ENCODE results near the gene PHC3. TPM values are rescaled to one million over a fixed set of nuclear protein-coding genes. Genes with fewer than 3 reads are reported as not detected.

PHC3 gene
- polyA plus RNA-seq, 1 donor from 2014 or later: 18.6 TPM

DNA sequence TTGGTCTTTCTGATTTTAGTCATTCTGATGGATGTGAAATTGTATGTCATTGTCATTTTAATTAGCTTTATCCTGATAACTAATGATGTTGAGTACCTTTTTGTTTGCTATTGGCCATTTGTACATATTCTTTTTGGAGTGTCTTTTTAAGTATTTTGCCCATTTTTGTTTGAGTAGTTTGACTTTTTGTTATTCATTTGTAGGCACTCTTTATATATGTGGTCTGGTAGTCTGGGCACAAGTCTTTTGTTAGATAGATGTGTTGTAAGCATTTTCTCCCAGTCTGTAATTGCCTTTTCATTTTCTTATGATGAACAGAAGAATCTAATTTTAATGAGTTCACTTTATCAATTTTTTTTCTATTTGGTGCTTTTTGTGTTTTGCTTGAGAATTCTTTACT is 129.1 kb downstream of the PHC3 start:
- Histone ChIP-seq H3K4me2 (ENCODE audit: low read length) (no peak overlapping the region), H3K9me3 (ENCODE audit: low read length) (no peaks in the 10 kb centered on the region), H3K9ac (ENCODE audit: low read length) (no peak overlapping the region), H3K9me2 (ENCODE audit: insufficient read depth, low read length) (no peaks in the 10 kb centered on the region), H3K27me3 (ENCODE audit: insufficient read depth, low read depth, low read length) (no peaks in the 10 kb centered on the region), H4K20me1 (ENCODE audit: insufficient read depth) (no peaks in the 10 kb centered on the region), H3K27ac (ENCODE audit: low read length) (no peak overlapping the region), H2AFZ (ENCODE audit: low read depth, low read length) (no peak overlapping the region), H3K4me3 (ENCODE audit: low read length) (no peak overlapping the region), H3K79me2 (replicated peaks; ENCODE audit: insufficient read depth, low read length) (no peaks in the 10 kb centered on the region), H3K36me3 (ENCODE audit: insufficient read depth, low read length) (no peaks in the 10 kb centered on the region), H3F3A (ENCODE audit: insufficient read depth, low read length, poor library complexity, severe bottlenecking) (no peaks in the 10 kb centered on the region)
- TF ChIP-seq EZH2 (IDR thresholded peaks at IDR 0.05; ENCODE audit: borderline replicate concordance, insufficient read depth, low read length, poor library complexity, severe bottlenecking) (no peak), EP300 (conservative IDR thresholded peaks at IDR 0.05; ENCODE audit: poor library complexity, severe bottlenecking) (no peak), MXI1 (conservative IDR thresholded peaks at IDR 0.05; ENCODE audit: poor library complexity, severe bottlenecking) (no peak), SMC3 (conservative IDR thresholded peaks at IDR 0.05; ENCODE audit: poor library complexity) (no peak), CTCF (IDR thresholded peaks at IDR 0.05; ENCODE audit: poor library complexity, severe bottlenecking) (no peak), POLR2AphosphoS5 (IDR thresholded peaks at IDR 0.05) (no peak), RAD21 (conservative IDR thresholded peaks at IDR 0.05) (no peak), TAF1 (IDR thresholded peaks at IDR 0.05; ENCODE audit: low read depth) (no peak)
- TF ChIP-seq, protein P1, sequence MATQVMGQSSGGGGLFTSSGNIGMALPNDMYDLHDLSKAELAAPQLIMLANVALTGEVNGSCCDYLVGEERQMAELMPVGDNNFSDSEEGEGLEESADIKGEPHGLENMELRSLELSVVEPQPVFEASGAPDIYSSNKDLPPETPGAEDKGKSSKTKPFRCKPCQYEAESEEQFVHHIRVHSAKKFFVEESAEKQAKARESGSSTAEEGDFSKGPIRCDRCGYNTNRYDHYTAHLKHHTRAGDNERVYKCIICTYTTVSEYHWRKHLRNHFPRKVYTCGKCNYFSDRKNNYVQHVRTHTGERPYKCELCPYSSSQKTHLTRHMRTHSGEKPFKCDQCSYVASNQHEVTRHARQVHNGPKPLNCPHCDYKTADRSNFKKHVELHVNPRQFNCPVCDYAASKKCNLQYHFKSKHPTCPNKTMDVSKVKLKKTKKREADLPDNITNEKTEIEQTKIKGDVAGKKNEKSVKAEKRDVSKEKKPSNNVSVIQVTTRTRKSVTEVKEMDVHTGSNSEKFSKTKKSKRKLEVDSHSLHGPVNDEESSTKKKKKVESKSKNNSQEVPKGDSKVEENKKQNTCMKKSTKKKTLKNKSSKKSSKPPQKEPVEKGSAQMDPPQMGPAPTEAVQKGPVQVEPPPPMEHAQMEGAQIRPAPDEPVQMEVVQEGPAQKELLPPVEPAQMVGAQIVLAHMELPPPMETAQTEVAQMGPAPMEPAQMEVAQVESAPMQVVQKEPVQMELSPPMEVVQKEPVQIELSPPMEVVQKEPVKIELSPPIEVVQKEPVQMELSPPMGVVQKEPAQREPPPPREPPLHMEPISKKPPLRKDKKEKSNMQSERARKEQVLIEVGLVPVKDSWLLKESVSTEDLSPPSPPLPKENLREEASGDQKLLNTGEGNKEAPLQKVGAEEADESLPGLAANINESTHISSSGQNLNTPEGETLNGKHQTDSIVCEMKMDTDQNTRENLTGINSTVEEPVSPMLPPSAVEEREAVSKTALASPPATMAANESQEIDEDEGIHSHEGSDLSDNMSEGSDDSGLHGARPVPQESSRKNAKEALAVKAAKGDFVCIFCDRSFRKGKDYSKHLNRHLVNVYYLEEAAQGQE (IDR thresholded peaks at IDR 0.05; ENCODE audit: borderline replicate concordance): no peak

DNA sequence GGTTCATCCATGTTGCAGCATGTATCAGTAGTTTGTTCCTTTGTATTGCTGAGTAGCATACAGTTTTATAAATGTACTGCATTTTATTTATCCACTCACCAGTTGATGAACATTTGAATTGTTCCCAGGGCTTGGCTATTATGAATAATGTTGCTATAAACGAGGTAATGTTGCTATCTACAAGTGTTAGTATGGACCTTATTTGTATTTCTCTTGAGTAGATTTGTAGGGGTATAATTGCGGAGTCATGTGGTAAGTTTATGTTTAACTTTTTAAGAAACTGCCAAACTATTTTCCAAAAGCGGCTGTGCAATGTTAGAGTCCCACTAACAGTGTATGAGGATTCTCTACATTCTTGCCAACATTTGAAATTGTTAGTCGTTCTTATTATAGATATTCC is 130.8 kb downstream of the PHC3 start:
- Histone ChIP-seq H3K4me2 (ENCODE audit: low read length) (no peak overlapping the region), H3F3A (ENCODE audit: insufficient read depth, low read length, poor library complexity, severe bottlenecking) (no peaks in the 10 kb centered on the region), H3K36me3 (ENCODE audit: insufficient read depth, low read length) (no peaks in the 10 kb centered on the region), H3K4me3 (ENCODE audit: low read length) (no peak overlapping the region), H4K20me1 (ENCODE audit: insufficient read depth) (no peaks in the 10 kb centered on the region), H3K9me2 (ENCODE audit: insufficient read depth, low read length) (no peaks in the 10 kb centered on the region), H2AFZ (ENCODE audit: low read depth, low read length) (no peak overlapping the region), H3K27ac (ENCODE audit: low read length) (no peak overlapping the region), H3K9me3 (ENCODE audit: low read length) (no peaks in the 10 kb centered on the region), H3K9ac (ENCODE audit: low read length) (no peak overlapping the region), H3K79me2 (replicated peaks; ENCODE audit: insufficient read depth, low read length) (no peaks in the 10 kb centered on the region), H3K27me3 (ENCODE audit: insufficient read depth, low read depth, low read length) (no peaks in the 10 kb centered on the region)
- TF ChIP-seq MXI1 (conservative IDR thresholded peaks at IDR 0.05; ENCODE audit: poor library complexity, severe bottlenecking) (no peak), EP300 (conservative IDR thresholded peaks at IDR 0.05; ENCODE audit: poor library complexity, severe bottlenecking) (no peak), SMC3 (conservative IDR thresholded peaks at IDR 0.05; ENCODE audit: poor library complexity) (no peak), POLR2AphosphoS5 (IDR thresholded peaks at IDR 0.05) (no peak), CTCF (IDR thresholded peaks at IDR 0.05; ENCODE audit: poor library complexity, severe bottlenecking) (no peak), TAF1 (IDR thresholded peaks at IDR 0.05; ENCODE audit: low read depth) (no peak), RAD21 (conservative IDR thresholded peaks at IDR 0.05) (no peak), EZH2 (IDR thresholded peaks at IDR 0.05; ENCODE audit: borderline replicate concordance, insufficient read depth, low read length, poor library complexity, severe bottlenecking) (no peak)
- TF ChIP-seq, protein P1 (IDR thresholded peaks at IDR 0.05; ENCODE audit: borderline replicate concordance): no peak

Measured in neural cell (in vitro differentiated cells).